ENCODE results near the gene TP53I3.
"Not testable (repeated sequence)": the region's sequence is repeated elsewhere in the genome, so short reads cannot be mapped to it uniquely, and the experiment has no call there.

TP53I3 gene

DNA sequence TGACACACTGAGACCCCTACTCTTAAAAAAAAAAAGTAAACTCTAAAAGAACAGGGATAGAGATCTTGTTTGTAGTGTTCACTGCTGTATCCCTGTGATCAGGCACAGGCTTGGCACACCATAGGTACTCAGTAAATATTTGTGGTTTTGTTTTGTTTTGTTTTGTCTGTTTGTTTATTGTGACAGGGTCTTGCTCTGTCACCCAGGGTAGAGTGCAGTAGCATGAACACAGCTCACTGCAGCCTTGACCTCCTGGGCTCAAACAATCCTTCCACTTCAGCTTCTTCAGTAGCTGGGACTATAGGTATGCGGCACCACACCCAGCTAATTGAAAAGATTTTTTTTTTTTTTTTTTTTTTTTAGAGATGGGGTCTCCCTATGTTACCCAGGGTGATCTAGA lies 31.7 kb downstream of the TP53I3 start:
- DNase-seq (ENCODE audit: low read depth): no peak

DNA sequence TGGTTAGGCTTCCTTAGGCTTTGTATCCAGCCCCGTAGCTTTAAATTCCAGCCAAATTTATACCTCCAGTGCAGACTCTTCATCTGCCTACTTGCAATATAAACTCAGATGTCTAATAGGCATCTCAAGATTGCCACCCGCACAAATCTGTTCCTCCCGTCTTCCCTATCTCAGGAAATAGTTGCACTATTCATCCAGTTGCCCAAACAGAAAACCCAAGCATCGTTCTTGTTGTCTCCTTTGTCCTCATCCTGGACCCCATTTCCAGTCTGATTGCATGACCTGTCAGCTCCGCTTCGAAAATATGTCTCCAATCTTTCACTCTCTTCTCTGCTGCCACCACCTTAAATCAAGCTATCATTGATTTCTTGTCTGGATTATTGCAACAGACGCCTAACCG lies 32.8 kb downstream of the TP53I3 start:
- DNase-seq (ENCODE audit: low read depth): no peak

DNA sequence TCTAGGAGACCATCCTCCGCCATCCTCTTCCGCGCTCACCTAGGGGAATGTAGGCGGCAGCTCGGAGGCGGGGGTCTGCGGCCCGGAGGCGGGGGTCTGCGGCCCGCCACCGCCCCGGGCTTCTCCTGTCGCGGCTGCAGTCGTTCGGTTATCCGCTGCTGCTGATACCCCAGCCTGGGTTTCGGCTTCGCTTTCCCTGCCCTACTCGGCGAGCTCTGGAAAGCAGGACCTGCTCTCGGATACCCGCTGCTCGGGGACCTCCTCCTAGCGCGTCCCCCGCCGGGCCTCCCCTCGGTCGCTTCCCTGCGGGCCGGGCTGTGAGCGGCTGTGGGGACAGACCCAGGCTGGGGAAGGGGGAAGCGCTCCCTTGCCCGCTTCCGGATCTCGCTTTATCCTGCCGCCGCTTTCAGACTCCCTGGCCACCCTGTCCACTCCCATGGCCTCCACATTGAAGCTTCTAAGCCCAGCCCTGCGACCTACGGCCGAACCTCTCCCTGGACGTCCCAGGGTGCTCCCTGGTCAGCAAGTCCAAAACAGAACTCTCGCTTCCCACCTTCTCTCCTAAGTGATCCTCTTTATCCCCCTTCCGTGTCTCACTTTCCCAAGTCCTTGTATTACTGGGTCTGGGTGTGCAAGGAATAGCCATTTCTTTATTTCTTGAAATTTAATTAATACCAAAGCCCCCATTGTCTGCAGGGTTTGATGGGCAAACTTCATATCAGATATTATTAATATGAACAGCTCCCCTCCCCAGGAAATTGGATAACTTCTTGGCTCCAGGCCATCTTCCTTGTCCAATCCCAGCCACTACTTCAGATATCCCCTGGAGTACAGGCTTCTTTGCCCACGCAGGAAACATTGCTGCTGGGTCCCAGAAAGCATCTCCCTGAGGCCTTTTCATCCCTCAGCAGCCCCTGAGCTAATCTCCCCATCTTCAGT lies 34.3 kb downstream of the TP53I3 start:
- no peak for DNase-seq (ENCODE audit: low read depth)

DNA sequence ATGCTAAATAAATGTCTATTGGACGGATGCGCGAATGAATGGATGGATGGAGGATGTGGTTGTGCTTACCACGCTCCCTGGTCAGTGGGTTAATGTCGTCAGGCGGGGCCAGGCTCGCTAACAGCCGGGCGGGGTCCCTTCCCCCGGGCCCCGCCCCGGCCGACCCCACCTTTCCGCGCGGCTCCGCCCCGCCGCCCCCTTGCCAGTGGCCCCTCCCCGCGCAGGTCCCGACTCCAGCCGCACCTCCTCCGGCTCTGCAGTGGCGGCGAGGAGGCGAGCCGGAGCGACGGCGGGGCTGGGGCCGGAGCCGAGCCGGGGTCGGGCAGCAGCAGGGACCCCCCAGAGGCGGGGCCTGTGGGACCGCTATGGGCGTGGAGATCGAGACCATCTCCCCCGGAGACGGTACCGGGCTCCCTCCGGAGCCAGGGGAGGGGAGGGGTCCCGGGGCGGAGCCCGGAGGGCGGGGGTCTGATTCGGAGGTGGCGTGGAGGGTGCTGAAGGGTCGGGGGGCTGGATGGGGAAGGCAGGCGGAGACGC lies 35.1 kb downstream of the TP53I3 start, which contains the start of gene FKBP1B:
FKBP1B (plus strand) TSS at position 257 of the 537 bp plus-strand sequence; CDS start at position 366, 109 bp downstream.
- peak; percentile 60 for DNase-seq (ENCODE audit: low read depth)

DNA sequence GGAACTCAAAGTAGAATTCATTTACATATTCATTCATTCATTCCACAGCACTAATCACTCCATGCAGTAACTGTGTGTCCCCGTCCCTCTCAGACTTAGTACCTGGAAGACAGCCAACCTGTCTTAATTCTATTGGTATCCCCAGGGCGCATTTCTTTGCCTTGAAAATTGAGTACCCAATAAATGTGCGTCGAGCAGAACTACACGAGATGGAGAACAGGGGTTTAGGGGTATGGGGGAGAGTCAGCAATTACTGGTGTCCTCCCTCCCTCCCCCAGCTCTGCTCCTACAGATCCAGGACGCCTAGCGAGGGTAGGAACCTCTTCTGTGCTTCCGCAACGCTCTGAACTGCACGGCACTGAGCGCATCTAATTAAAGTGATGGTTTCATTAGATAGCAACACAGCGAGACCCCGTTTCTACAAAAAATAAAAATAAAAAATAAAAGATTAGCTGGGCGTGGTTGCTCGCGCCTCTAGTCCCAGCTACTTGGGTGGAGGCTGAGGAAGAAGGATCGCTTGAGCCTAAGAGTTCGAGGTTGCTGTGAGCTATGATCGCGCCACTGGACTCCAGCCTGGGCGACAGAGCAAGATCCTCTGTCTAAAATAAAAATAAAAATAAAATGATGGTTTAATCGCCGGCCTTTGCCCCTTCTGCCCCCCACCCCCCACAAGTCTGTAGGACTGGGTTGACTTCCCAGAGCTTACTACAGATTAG lies 35.7 kb downstream of the TP53I3 start:
- no peak for DNase-seq (ENCODE audit: low read depth)

DNA sequence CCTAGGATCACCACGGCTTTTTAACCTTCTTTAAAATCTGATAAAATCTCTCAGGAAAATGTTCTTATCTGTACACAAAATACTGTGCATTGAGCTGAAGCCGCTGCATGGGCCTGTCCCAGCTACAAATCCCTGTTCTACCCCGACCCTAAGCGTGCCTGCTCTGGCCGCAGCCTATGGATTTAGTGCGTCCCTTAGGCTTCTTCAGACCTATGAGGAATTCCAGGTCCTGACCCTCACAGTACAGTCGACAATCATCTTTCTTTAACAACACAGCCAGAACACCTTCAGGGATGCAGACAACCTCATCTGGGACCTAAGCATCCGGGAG lies 37.0 kb downstream of the TP53I3 start:
- no peak for DNase-seq (ENCODE audit: low read depth)

DNA sequence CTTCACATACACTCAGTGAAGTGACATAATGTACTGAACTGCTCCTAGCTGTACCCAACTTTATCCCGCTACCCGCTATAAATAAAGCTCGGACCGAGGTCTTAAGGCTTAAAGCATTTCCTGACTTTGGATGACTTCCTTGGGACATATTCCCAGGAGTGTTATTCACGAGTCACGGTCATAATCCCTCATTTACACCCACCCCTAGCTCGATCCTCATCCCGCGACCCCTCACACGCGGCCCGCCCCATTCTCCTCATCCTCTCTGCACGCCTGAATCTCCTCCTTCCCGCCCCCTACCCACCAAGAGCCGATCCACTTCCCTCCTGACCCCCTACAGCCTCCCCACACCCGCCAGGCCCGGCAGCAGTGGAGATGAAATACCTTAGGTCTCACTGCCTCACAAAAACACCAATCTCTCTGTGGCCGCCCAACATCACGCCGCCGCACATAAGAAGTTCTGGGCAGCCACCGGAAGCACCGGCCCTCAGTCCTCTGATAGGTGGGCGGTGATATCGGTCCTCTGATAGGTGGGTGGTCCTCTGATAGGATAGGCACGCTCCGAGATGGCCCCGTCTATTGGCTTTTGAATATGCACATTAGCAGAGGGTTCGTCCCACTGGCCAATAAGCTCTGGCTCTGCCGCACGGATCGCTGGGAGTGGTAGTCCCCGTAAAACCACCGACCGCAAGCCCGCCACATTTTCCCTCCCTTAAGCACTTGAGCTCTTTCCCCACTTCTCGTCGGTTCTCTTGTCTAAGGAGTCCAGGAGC lies 37.5 kb downstream of the TP53I3 start, which contains the start of gene WDCP:
WDCP (minus strand) TSS at position 462 of the 773 bp plus-strand sequence. CDS start 7,897 bp downstream, outside the sequence.
- DNase-seq (ENCODE audit: low read depth): peak; percentile 93

DNA sequence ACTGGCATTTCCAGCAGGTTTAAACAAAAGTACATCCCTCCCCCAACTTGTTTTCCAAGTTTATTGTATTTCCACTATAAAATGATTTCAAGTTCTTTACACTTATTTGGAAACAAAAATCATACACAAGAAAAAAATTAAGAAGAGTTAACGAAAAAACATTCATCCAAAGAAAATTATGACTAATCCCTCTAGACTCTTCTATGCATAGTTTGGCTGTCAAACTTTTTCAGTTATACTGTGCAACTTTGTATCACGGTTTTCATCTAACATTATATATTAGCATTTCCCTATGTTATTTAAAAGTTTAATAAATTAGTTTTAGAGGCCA lies 38.1 kb downstream of the TP53I3 start:
- no peak for DNase-seq (ENCODE audit: low read depth)

DNA sequence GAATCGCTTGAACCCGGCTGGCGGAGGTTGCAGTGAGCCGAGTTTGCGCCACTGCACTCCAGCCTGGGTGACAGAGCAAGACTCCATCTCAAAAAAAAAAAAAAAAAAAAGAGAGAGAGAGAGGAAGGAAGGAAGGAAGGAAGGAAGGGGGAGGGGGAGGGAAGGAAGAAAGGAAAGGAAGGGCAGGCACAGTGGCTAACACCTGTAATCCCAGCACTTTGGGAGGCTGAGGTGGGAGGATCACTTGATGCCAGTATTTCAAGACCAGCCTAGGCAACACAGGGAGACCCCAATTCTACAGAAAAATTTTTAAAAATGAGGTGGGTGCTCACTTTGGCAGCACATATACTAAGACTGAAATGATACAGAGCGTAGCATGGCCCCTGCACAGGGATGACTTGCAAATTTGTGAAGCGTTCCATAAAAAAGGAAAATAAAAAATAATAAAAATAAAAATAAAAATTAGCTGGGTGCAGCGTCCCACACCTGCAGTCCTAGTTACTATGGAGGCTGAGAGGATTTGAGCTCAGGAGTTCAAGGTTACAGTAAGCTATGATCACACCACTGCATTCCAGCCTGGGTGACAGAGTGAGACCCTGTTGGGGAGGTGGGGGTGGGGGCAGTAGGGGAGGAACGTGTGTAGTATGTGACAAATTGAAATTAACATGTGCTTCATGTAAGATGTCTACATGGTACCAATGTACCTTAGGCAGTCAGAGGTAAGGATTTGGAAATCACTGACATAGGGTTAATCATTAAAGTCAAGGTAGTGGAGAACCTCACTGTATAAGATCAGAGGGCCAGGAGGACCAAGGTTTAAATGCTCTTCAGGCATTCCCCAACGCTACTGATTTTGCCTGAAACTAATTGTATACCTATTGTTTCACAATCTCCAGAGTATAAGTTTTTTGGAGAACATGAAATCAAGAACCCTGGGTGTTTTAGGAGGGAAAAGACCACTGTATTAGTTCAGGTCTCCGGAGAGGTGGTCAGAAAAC lies 38.8 kb downstream of the TP53I3 start:
- DNase-seq (ENCODE audit: low read depth): no peak

DNA sequence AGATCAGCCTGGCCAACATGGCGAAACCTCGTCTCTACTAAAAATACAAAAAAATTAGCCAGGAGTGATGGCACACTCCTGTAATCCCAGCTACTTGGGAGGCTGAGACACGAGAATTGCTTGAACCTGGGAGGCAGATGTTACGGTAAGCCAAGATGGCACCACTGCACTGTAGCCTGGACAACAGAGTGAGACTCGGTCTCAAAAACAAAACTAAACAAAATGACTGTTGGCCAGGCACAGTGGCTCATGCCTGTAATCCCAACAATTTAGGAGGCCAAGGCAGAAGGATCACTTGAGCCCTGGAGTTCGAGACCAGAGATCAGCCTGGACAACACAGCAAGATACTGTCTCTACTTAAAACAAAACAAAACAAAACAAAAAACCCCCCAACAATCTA lies 41.5 kb downstream of the TP53I3 start:
- not testable (repeated sequence) for DNase-seq (ENCODE audit: low read depth)

DNA sequence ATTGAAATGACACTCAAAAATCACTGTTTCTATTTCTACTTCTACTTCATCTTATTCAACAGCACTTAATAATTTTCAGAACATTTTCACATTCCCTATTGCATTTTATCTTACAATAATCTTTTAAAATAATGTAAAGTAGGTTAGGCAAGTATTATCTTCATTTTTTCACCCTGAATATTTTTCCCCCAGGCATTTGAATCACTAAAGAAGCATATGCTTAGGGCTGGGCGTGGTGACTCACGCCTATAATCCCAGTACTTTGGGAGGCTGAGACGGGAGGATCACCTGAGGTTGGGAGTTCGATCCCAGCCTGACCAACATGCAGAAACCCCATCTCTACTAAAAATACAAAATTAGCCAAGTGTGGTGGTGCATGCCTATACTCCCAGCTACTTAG lies 44.1 kb downstream of the TP53I3 start:
- DNase-seq (ENCODE audit: low read depth): no peak

DNA sequence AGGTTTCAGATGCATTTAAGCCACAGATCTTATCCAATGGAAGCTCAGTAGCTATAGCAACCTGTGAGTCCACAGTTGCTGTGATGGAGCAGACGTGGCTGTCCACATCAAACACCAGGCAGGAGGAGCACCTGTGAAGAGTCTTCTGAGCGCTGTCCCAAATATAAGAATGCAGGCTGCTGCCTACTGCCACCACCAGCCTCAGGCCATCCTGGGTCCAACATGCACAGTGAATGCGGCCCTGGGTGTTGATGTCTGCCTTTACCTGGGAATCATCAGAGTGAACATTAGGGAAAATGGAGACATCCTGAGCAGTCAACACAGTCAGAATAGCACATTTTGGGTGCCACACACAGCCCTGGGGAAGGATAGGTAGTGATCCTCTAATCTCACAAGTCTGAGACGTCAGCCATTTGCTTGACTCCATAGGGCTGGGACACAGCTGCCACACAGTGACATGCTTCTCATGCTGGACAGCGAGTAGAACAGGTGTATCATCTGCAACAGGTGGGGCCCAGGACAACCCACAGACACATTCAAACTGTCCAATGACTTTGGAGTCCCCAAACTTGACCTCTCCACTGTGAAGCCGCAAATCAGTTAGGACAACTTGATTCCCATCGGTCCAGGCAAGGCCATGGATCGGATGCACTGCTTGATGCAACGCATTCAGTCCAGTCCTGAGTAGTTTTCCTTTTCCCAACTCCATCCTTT lies 45.7 kb downstream of the TP53I3 start:
- DNase-seq (ENCODE audit: low read depth): no peak
